Measurements from ENCODE around the gene TMEM14B. TPM values are rescaled to one million over a fixed set of nuclear protein-coding genes. Genes with fewer than 3 reads are reported as not detected.
A peak's percentile ranks its signal among the peaks of the same experiment; 100 is the strongest.

The TMEM14B gene
- total and polyA plus RNA-seq, 9 of the 15 experiments (the other 6 are each of a cell fraction or from before 2014, with no cell fraction given), result 174 to 862 (median 263) TPM

GRCh38 chr6:10747251-10747972 lies at the start of gene TMEM14B (continued):
- TF ChIP-seq MLLT1 (IDR thresholded peaks at IDR 0.05) (0 out of 4 replicates have a peak, but pooled peaks have one; percentile 21 to 42), ZNF778 (CRISPR knock-in tag; IDR thresholded peaks at IDR 0.05) (no peak), KAT8 (IDR thresholded peaks at IDR 0.05; ENCODE audit: low read depth) (no peak), ELF4 (CRISPR knock-in tag; IDR thresholded peaks at IDR 0.05) (0 out of 2 replicates have a peak, but pooled peaks have one; percentile 47), DNMT1 (IDR thresholded peaks at IDR 0.05) (no peak), CREB3L1 (IDR thresholded peaks at IDR 0.05; ENCODE audit: borderline replicate concordance, low read depth) (peak; percentile 59; the same call in 1 of the 2 replicates), RAD51 (IDR thresholded peaks at IDR 0.05; ENCODE audit: borderline replicate concordance, low read depth) (peak; percentile 36; the same call in 1 of the 2 replicates), MEF2A (IDR thresholded peaks at IDR 0.05; ENCODE audit: control insufficient read depth, low read depth, low read length) (no peak), ELF2 (CRISPR knock-in tag; IDR thresholded peaks at IDR 0.05) (peak; percentile 68), SMARCA5 (IDR thresholded peaks at IDR 0.05) (no peak), ZSCAN32 (CRISPR knock-in tag; IDR thresholded peaks at IDR 0.05) (no peak), SAP30 (IDR thresholded peaks at IDR 0.05; ENCODE audit: borderline replicate concordance, insufficient read depth, low read depth, low read length, poor library complexity, severe bottlenecking) (no peak), ZNF717 (CRISPR knock-in tag; IDR thresholded peaks at IDR 0.05) (no peak), TFAP4 (CRISPR knock-in tag; IDR thresholded peaks at IDR 0.05; ENCODE audit: borderline replicate concordance) (peak; percentile 91), GABPB1 (CRISPR knock-in tag; IDR thresholded peaks at IDR 0.05) (peak; percentile 91), FOSL1 (tag; conservative IDR thresholded peaks at IDR 0.05) (0 out of 2 replicates have a peak, but pooled peaks have one; percentile 20)
- TF ChIP-seq, protein P1, sequence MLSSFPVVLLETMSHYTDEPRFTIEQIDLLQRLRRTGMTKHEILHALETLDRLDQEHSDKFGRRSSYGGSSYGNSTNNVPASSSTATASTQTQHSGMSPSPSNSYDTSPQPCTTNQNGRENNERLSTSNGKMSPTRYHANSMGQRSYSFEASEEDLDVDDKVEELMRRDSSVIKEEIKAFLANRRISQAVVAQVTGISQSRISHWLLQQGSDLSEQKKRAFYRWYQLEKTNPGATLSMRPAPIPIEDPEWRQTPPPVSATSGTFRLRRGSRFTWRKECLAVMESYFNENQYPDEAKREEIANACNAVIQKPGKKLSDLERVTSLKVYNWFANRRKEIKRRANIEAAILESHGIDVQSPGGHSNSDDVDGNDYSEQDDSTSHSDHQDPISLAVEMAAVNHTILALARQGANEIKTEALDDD (IDR thresholded peaks at IDR 0.05), result no peak; the same call in 1 of the 2 replicates
- TF ChIP-seq, protein P2, sequence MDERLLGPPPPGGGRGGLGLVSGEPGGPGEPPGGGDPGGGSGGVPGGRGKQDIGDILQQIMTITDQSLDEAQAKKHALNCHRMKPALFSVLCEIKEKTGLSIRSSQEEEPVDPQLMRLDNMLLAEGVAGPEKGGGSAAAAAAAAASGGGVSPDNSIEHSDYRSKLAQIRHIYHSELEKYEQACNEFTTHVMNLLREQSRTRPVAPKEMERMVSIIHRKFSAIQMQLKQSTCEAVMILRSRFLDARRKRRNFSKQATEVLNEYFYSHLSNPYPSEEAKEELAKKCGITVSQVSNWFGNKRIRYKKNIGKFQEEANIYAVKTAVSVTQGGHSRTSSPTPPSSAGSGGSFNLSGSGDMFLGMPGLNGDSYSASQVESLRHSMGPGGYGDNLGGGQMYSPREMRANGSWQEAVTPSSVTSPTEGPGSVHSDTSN (CRISPR knock-in tag; IDR thresholded peaks at IDR 0.05; ENCODE audit: low read depth), result no peak
- TF ChIP-seq, protein P2 (tag; conservative IDR thresholded peaks at IDR 0.05; ENCODE audit: low read depth), result no peak
